HG03442 (cell line): ENCODE data around the gene PIP5KL1.

Experiments
- ATAC-seq: cut with Tn5 transposase; IDR thresholded peaks from one replicate; pipeline ENCODE4 v1.9.1; 2021; ENCODE audit warnings: mild to moderate bottlenecking, moderate library complexity; ENCODE audit not compliant: unreplicated experiment

PIP5KL1 gene

DNA sequence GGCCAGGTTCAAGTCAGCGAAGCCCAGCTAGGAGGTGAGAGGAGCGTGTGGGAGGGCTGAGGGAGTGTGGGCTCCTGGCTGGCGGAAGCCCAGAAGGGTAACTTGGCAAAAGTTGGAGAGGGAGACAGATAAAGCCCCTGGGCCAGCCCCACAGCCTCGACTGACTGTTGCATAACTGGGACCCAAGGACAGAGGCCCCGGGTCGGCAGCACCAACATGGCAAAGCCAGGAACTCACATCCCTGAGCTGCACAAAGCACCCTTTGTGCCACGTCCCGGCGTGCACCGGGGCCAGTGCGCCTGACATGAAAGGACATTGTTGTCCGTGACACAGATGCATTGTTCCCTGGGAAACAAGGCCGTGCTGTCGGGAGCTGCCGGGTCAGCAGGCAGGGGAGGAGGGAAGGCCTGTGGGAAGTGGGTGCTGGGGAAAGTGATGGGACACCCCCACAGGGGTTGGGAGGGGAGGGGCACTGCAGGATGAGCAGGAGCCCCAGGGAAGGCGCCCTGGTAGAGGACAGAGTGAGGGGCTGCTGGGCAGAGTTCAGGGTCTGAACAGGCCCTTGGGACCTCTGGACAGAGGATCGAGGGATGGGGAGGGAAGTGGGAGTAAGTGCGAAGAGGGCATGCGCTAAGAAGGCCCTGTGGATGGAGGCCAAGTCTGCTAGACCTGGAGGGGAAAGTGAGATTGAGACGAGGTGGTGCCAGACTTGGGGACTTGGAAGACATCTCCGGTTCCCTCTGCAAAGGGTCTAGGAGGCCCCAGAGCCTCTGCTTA lies 20.1 kb upstream of the PIP5KL1 start:
- ATAC-seq = no peak

DNA sequence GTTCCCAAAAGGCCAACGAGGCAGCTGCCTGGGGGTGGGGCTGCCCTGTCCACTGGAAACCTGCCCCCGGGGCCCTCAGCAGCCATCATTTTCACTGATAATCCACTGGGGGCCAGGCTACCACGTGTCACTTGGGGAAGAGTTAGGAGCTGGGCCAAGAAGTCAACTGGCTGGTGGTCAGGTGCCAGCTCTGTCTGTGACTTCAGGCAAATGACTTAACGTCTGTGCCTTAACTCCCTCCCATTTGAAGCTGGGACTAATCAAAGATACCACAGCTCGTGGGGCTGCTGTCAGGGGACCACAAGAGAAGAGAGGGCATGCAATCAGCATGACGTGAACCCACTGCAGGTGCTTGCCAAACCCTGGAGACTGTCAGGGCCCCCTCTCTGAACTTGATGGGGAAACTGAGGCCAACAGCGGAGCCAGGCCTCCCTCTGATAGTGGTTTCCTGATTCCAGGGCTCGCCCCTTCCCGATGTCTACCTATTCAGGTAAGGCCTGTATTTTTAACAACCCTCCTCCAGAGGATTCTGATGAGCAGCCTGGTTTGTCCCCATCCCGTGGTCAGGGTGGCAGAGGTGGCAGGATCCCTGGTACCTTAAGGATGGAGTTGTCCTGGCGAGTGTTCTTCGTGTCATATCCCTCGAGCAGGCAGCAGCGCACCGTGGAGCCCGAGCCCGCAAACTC lies 19.4 kb upstream of the PIP5KL1 start:
- ATAC-seq = no peak

GRCh38 chr9:127947841-127948710 lies 17.5 kb upstream of the PIP5KL1 start:
- ATAC-seq = no peak

- no peak for ATAC-seq
Measured at GRCh38 chr9:127946728-127947127, 16.2 kb upstream of the PIP5KL1 start.

DNA sequence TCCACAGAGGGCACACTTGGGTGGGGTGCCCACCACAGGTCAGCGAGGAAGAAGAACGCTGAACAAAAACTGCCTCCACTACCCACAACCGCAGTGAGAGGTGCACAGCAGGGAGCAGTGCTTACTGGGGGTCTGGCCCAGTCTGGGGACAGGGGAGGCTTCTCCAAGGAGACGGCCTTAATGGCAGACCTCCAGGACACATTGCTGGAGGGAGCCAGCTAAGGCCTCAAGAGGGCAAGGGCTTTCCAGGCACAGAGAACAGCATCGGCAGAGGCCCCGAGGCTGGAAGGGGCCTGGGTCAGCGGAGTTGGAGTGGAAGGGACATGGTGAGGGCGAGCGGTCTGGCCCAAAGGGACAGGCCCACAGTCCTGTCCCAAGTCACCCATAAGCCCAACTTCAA lies 15.4 kb upstream of the PIP5KL1 start:
- no peak for ATAC-seq

DNA sequence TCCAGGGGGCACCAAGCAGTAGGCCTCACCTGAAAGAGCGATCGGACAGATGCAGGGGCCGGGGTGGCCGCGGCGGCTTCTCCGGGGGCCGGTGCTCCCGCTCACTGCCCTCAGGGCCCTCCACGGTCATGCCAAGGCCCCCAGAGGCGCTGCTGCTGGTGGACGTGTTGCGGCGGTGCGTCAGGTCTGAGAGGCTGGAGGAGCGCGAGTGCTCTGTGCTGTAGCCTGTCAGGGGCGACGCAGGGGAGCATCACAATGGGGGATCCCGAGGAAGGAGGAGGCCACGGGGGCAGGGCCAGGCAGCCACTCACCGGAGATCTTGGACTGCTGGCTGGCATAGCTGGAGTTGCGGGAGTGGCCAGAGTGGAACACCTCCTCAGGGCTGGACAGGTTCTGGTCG lies 14.8 kb upstream of the PIP5KL1 start:
- ATAC-seq = no peak

- ATAC-seq = no peak
Measured at GRCh38 chr9:127944586-127945218, 14.1 kb upstream of the PIP5KL1 start.

DNA sequence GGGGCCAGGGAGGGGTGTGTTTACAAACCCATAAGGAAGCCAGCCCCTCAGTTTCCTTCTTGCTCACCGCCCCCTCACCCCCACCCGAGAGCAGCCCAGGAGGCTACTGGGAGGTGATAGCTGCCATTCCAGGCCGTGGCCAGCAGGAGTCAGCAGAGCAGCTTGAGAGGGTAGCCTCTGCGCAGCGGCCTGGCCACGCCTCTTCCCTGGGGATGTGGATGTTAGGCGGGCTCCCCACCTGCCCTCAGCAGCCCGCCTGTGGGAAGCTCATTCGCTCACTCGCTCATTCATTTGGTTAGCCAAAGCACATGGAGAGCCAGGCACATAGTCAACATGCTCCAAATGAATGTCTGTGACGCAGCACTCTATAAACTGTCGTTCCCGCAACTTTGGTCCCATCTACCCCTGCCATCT lies 13.2 kb upstream of the PIP5KL1 start:
- ATAC-seq = peak; percentile 64

DNA sequence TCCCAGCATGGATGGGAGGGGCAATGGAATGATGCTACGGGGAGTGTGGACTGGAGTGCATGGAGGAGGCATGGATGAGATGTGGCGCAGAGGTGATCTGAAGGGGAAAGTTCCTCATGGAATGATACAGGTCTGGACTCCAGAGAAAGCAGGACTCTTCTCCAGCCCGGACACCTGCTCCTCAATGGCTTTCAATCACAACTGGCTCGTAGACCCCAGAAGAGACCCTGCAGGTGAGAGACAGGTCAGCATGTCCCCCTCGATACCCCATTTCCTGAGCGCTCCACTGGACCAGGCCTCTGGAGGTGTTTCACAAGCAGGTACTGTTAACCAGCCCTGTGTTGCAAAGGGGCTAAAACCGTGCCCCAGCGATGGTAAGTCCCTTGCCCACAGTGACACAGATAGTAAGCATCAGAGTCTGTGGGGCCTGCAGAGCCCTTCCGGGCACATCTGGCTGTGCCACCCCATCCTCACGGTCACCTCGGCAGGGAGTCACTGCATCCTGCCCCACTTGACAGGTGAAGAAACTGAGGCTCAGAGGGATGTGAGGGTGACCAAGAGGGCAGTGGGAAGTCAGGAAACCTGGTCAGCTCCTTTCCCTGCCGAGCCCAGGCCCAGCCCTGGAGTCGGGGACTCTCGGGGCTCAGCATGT lies 12.6 kb upstream of the PIP5KL1 start:
- no peak for ATAC-seq

DNA sequence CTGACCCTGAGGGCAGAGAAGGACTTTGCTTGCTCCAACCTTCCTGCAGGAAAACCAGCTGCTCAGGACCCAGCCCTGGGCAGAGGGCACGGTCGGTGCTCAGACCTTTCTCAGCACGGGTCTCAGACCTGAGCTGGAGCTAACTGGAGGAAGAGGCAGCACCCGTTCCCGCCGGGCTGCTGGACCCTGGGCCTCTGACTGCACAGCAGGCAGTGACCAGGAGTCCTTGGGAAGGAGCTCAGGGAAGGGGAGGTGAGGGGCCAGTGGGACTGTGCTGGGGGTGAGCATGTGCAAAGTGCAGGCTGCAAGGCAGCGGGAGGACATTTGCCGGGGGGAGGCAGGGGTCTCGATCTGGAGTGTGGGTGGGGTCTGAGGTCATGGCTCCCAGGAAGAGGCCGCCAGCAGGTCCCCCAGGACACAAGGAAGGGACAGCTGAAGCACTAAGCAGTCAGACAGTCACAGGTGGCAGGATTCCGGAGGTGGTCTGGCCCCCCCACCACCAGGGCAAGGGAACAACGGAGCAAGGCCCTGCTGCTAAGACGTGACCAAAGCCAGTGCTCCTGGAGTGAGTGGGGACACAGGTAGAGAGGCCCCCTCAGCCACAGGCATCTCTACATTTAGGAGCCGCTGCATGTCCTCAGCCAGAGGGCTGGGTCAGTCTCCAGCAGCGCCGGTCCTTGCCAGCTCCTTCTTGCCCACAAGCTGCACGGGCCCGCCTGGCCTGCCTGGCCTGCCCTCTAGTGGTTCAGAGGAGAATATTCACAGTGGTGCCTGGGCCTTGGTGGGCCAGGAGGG lies 11.8 kb upstream of the PIP5KL1 start:
- ATAC-seq = no peak

DNA sequence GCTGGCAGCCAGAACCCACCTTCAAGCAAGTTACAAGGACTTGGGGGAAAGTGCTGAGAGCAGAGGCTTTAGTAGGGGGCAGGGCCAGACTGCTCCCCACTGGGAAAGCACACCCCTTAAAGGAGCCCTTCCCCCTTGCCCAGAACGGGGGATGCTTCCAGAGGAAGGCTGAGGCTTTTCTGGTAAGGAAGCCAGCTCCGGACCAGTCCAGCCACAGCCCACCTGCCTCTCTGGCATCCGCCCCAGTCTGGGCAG lies 11.3 kb upstream of the PIP5KL1 start:
- no peak for ATAC-seq

- no peak for ATAC-seq
Measured at GRCh38 chr9:127941062-127941960, 10.7 kb upstream of the PIP5KL1 start.

DNA sequence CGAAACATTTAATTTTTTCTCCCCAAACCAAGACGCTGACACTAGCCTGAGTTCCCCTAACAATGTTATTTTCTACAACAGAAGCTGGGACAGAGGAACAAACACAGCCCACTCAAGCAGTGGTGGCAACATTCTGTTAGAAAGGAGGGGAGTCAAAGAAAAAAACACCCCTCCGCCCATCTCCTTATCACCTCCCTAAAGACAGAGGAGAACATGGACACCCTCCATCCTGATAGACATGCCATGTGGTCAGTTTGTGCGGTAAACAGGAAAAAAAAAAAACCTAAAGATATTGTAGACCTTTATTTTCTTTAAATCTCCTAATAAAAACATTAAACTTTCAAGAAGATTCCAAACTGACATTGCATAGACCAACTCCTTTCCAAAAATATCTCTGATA lies 10.0 kb upstream of the PIP5KL1 start:
- ATAC-seq = no peak

DNA sequence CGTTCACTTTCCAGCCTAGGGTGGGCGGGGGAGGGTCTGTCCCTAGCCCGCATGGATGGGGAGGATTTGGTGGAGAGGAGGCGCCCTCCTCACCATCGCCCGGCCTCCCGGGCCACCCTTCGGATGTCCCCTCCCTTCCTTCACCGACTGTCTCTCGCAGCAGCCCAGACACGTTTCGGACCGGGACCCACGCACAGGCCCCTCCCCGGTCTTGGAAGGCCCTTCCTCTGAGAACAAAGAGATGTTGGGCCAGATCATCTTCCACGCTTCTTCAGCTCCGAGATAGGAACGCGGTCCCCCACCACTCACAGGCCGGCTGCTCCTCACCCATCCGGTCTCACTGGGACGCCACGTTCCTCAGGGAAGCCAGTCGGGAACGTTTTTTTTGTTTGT lies 7.7 kb upstream of the PIP5KL1 start:
- no peak for ATAC-seq

GRCh38 chr9:127937388-127938297 lies 7.1 kb upstream of the PIP5KL1 start, which contains the start of gene DPM2:
Gene DPM2 (minus strand): TSS chr9:127937854. CDS start chr9:127937820, 34 bp downstream.
- ATAC-seq = peak; percentile 93

- ATAC-seq = no peak
Measured at GRCh38 chr9:127937056-127937387, 6.4 kb upstream of the PIP5KL1 start.

DNA sequence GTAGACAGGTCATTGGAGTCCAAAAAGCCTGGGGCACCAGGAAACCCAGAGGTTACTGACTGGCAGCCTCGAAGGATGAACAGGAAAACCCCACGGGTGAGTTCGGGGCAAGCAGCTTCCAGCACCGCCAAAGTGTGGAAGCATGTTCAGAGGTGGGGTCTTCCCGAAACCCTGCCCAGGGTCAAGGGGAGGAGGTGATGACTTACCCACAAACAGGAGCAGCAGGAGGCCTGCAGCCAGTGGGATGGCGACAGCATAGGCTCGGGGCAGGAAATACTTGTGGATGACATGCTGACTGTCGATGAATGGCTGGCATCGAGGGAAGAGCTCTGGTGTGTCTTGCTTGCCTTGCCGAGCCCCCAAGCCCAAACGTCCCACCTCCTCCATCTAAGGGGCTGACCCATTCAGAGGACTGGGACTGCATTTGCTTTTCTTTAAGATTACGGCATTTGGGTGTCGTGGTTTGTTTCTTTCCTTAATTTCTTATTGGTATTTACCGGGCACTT lies 5.8 kb upstream of the PIP5KL1 start:
- no peak for ATAC-seq

DNA sequence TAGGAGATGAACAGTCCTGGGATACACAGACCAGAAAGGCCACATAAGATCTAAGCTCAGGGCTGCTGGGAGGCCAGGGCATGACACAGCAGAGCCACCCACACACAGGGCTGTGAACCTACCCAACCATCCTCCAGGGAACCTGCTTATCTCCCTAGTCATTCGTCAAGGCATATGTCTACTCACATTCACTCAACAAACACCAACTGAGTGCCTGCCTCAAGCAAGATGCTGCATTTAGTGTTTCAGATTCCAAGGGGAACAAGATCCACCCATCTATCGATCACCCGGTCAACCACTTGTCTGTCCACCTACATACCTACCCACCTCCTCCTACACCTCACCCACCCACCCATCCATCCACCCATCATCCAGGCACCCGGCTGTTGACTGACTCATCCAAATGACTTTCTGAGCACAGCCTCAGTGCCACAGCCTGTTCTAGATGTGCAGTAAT lies 5.2 kb upstream of the PIP5KL1 start:
- no peak for ATAC-seq
